IMR-90 (cell line): ENCODE measurements around the gene DTL. TPM values are rescaled to one million over a fixed set of nuclear protein-coding genes. Genes with fewer than 3 reads are reported as not detected.

ENCODE experiments used
- ATAC-seq: fragments of 200-7000 bp; cut with Tn5 transposase; 2 replicates; pipeline ENCODE4 v1.9.1; 2020; ENCODE audit warnings: low read depth, mild to moderate bottlenecking, moderate library complexity
- BruUV-seq: library from RNA; stranded (reverse); fragments of 400-500 nt; replicated peaks from 2 replicates; lab custom pipeline; 2021; lab: Mats Ljungman, UMichigan
- CTCF ChIA-PET: fragments of 300-600 bp; formaldehyde crosslinking; extraction: SDS; loops from one replicate; lab custom pipeline; 2021; ENCODE audit warnings: antibody characterized with exemption; lab: Yijun Ruan, JAX
- POLR2A ChIA-PET: fragments of 300-600 bp; sonication (Branson Sonifier 250); formaldehyde crosslinking; loops from one replicate; lab custom pipeline; 2022; ENCODE audit warnings: antibody characterized with exemption; ENCODE audit not compliant: unreplicated experiment; lab: Charles Lee
- DNase-seq: peaks from one replicate; pipeline ENCODE4 v3.0.0; 2013
- H2AFZ ChIP-seq: replicated peaks from 2 replicates; pipeline ENCODE3; 2013; ENCODE audit warnings: low read length, mild to moderate bottlenecking; ENCODE audit not compliant: poor library complexity
- H2AK5ac ChIP-seq: 2 replicates; pipeline ENCODE4 v1.6.1; 2013; ENCODE audit warnings: low read depth, low read length, inconsistent platforms
- H2AK9ac ChIP-seq: replicated peaks from 2 replicates; pipeline ENCODE3; 2013; ENCODE audit warnings: mild to moderate bottlenecking, low read depth, low read length, moderate library complexity; ENCODE audit not compliant: poor library complexity
- H2BK120ac ChIP-seq: 2 replicates; pipeline ENCODE4 v1.6.1; 2013; ENCODE audit warnings: low read depth, low read length, inconsistent platforms
- H2BK15ac ChIP-seq: 3 replicates; pipeline ENCODE4 v1.6.1; 2013; ENCODE audit warnings: low read depth, low read length, inconsistent platforms
- H2BK20ac ChIP-seq: 2 replicates; pipeline ENCODE4 v1.6.1; 2013; ENCODE audit warnings: low read depth, mild to moderate bottlenecking, inconsistent platforms, low read length, moderate library complexity
- H2BK5ac ChIP-seq: 2 replicates; pipeline ENCODE4 v1.6.1; 2013; ENCODE audit warnings: mild to moderate bottlenecking, low read depth, low read length, inconsistent platforms; ENCODE audit not compliant: poor library complexity, severe bottlenecking
- H3K14ac ChIP-seq: replicated peaks from 2 replicates; pipeline ENCODE4 v1.6.1; 2013; ENCODE audit warnings: low read depth, low read length, inconsistent platforms
- H3K18ac ChIP-seq: 2 replicates; pipeline ENCODE4 v1.6.1; 2013; ENCODE audit warnings: low read depth, low read length, control low read depth
- H3K23ac ChIP-seq: 2 replicates; pipeline ENCODE4 v1.6.1; 2013; ENCODE audit warnings: low read depth, low read length, inconsistent platforms
- H3K27ac ChIP-seq: 2 replicates; pipeline ENCODE4 v1.5.1; 2013; ENCODE audit warnings: mild to moderate bottlenecking, control low read depth, low read length; ENCODE audit not compliant: insufficient read depth
- H3K27me3 ChIP-seq: 2 replicates; pipeline ENCODE4 v1.6.1; 2013; ENCODE audit warnings: low read length; ENCODE audit not compliant: control insufficient read depth, insufficient read depth
- H3K36me3 ChIP-seq: 2 replicates; pipeline ENCODE4 v1.6.1; 2013; ENCODE audit warnings: low read length, mixed read lengths; ENCODE audit not compliant: control insufficient read depth, insufficient read depth
- H3K4ac ChIP-seq: 2 replicates; pipeline ENCODE4 v1.6.1; 2013; ENCODE audit warnings: low read depth, low read length, inconsistent platforms
- H3K4me1 ChIP-seq: 2 replicates; pipeline ENCODE4 v1.6.1; 2013; ENCODE audit warnings: low read length, mixed read lengths; ENCODE audit not compliant: control insufficient read depth, insufficient read depth
- H3K4me2 ChIP-seq: 2 replicates; pipeline ENCODE4 v1.6.1; 2013; ENCODE audit warnings: low read depth, mild to moderate bottlenecking, control low read depth, low read length, moderate library complexity
- H3K4me3 ChIP-seq: 2 replicates; pipeline ENCODE4 v1.5.1; 2013; ENCODE audit warnings: low read depth, mild to moderate bottlenecking, control low read depth, low read length, moderate library complexity; ENCODE audit not compliant: insufficient read depth
- H3K56ac ChIP-seq: 2 replicates; pipeline ENCODE4 v1.6.1; 2013; ENCODE audit warnings: low read length, inconsistent platforms; ENCODE audit not compliant: insufficient read depth; ENCODE audit errors: extremely low read depth
- H3K79me1 ChIP-seq, 2 experiments: 2 replicates each; pipeline ENCODE4 v1.6.1; 2013; ENCODE audit warnings: low read length in 2 of 2, inconsistent platforms in 1 of 2, low read depth in 1 of 2
- H3K9ac ChIP-seq: 2 replicates; pipeline ENCODE4 v1.6.1; 2013; ENCODE audit warnings: low read depth, low read length, control low read depth
- H3K9me1 ChIP-seq: 2 replicates; pipeline ENCODE4 v1.6.1; 2013; ENCODE audit warnings: low read length, inconsistent platforms; ENCODE audit not compliant: insufficient read depth
- H3K9me3 ChIP-seq: 2 replicates; pipeline ENCODE4 v1.6.1; 2013; ENCODE audit warnings: low read length; ENCODE audit not compliant: control insufficient read depth, insufficient read depth
- H4K20me1 ChIP-seq: 2 replicates; pipeline ENCODE4 v1.6.1; 2013; ENCODE audit warnings: low read length, inconsistent platforms; ENCODE audit not compliant: insufficient read depth
- H4K5ac ChIP-seq: 2 replicates; pipeline ENCODE4 v1.6.1; 2013; ENCODE audit warnings: mild to moderate bottlenecking, low read depth, low read length, control low read depth
- H4K8ac ChIP-seq, 2 experiments: 2 replicates each; pipeline ENCODE4 v1.6.1; 2013; ENCODE audit warnings: low read depth in 2 of 2, low read length in 2 of 2, control low read depth in 1 of 2, inconsistent platforms in 1 of 2
- H4K91ac ChIP-seq: 2 replicates; pipeline ENCODE4 v1.6.1; 2013; ENCODE audit warnings: low read depth, low read length, inconsistent platforms; ENCODE audit not compliant: insufficient read depth
- BHLHE40 ChIP-seq: fragments of 150-350 bp; IDR thresholded peaks from 2 replicates; pipeline ENCODE4 v1.6.1; 2016; ENCODE audit warnings: mild to moderate bottlenecking, low read depth, low read length
- CEBPB ChIP-seq: IDR thresholded peaks from 2 replicates; pipeline ENCODE4 v1.6.1; 2012; ENCODE audit warnings: low read depth, low read length, improper control_type of control experiment
- CHD1 ChIP-seq: IDR thresholded peaks from 2 replicates; pipeline ENCODE4 v1.6.1; 2012; ENCODE audit warnings: low read depth, low read length, improper control_type of control experiment
- CTCF ChIP-seq: conservative IDR thresholded peaks from 2 replicates; pipeline ENCODE4 v1.5.1; 2012; ENCODE audit warnings: mild to moderate bottlenecking, low read depth, low read length, improper control_type of control experiment
- FOS ChIP-seq: fragments of 150-350 bp; IDR thresholded peaks from 2 replicates; pipeline ENCODE4 v1.6.1; 2016; ENCODE audit warnings: low read depth, low read length
- MAFK ChIP-seq: IDR thresholded peaks from 2 replicates; pipeline ENCODE4 v1.6.1; 2012; ENCODE audit warnings: low read depth, low read length, improper control_type of control experiment
- MAZ ChIP-seq: IDR thresholded peaks from 2 replicates; pipeline ENCODE4 v1.6.1; 2012; ENCODE audit warnings: low read depth, mild to moderate bottlenecking, low read length, improper control_type of control experiment, moderate library complexity, borderline replicate concordance
- MXI1 ChIP-seq: IDR thresholded peaks from 2 replicates; pipeline ENCODE4 v1.6.1; 2012; ENCODE audit warnings: low read depth, mild to moderate bottlenecking, low read length, moderate library complexity, borderline replicate concordance
- POLR2A ChIP-seq: IDR thresholded peaks from 2 replicates; pipeline ENCODE4 v1.6.1; 2012; ENCODE audit warnings: mild to moderate bottlenecking, low read depth, low read length
- RAD21 ChIP-seq: IDR thresholded peaks from 2 replicates; pipeline ENCODE4 v1.6.1; 2012; ENCODE audit warnings: low read length, improper control_type of control experiment
- RCOR1 ChIP-seq: IDR thresholded peaks from 2 replicates; pipeline ENCODE4 v1.6.1; 2012; ENCODE audit warnings: mild to moderate bottlenecking, low read length, improper control_type of control experiment; ENCODE audit not compliant: insufficient replicate concordance
- RFX5 ChIP-seq: IDR thresholded peaks from 2 replicates; pipeline ENCODE4 v1.8.0; 2012; ENCODE audit warnings: low read depth, mild to moderate bottlenecking, low read length, moderate library complexity
- SMC3 ChIP-seq: fragments of 150-350 bp; IDR thresholded peaks from 2 replicates; pipeline ENCODE4 v1.6.1; 2016; ENCODE audit warnings: low read depth, mild to moderate bottlenecking, antibody characterized with exemption, low read length, moderate library complexity
- USF2 ChIP-seq: fragments of 150-350 bp; IDR thresholded peaks from 2 replicates; pipeline ENCODE4 v1.6.1; 2017; ENCODE audit warnings: mild to moderate bottlenecking, antibody characterized with exemption, low read length, low read depth
- WGBS, 2 experiments: methylation state at CpG; one replicate each; pipeline versions ENCODE4 v1.1.5 to v1.1.7; 2013; ENCODE audit warnings: missing lambda C conversion rate in 2 of 2; ENCODE audit not compliant: insufficient read length in 1 of 2; ENCODE audit errors: extremely low coverage in 2 of 2; 5-methylcytosine and 5-hydroxymethylcytosine counted together
- dilution Hi-C: fragments of 300-500 bp; cut with HindIII; formaldehyde crosslinking; loops from one replicate; pipeline ENCODE4 v1.14.3; 2018; ENCODE audit warnings: low sequenced_read_pairs; ENCODE audit not compliant: unreplicated experiment
- in situ Hi-C: fragments of 300-500 bp; cut with MboI; formaldehyde crosslinking; loops from 3 replicates; pipeline ENCODE4 v1.14.3; 2019; ENCODE audit warnings: low sequenced_read_pairs, inconsistent platforms, mixed read lengths
- intact Hi-C: fragments of 100-400 bp; cut with micrococcal nuclease; formaldehyde crosslinking; loops from 2 replicates; pipeline ENCODE4 v1.10.0; 2022
- polyA plus RNA-seq, 3 experiments: library from polyadenylated mRNA; depleted of rRNA; stranded (reverse); fragments of >200 nt; gene quantifications; 2 replicates each; pipeline ENCODE4 v1.2.3, GENCODE V29; 2012; ENCODE audit warnings: low replicate concordance in 1 of 3
- total RNA-seq: library from RNA; depleted of rRNA; stranded (reverse); fragments of >200 nt; gene quantifications from 2 replicates; pipeline ENCODE4 v1.2.3, GENCODE V29; 2012

DTL gene
- total and polyA plus RNA-seq, 2 of the 4 experiments (the other 2 are of a cell fraction), result 11.8 to 19.9 TPM

GRCh38 chr1:212074313-212074712, 38.8 kb downstream of the DTL start:
- no peak overlapping the region for H4K8ac ChIP-seq
- TF ChIP-seq MAFK (no peak), CTCF (no peak), BHLHE40 (no peak), POLR2A (no peak), USF2 (no peak), SMC3 (no peak), CEBPB (no peak), RCOR1 (no peak), MAZ (no peak), RFX5 (no peak), RAD21 (no peak), FOS (no peak), CHD1 (no peak), MXI1 (no peak)
- no peak overlapping the region for H3K14ac ChIP-seq
- H3K4ac ChIP-seq, result no peak overlapping the region
- H3K36me3 ChIP-seq, result no peaks in the 10 kb centered on the region; the same call in 1 of the 2 replicates
- H2AK5ac ChIP-seq, result no peak overlapping the region
- no peaks in the 10 kb centered on the region for H3K4me1 ChIP-seq
- in situ Hi-C loops (loop anchor here (5.0 kb wide), 2 partner anchors 218 to 293 kb away; no protein-coding TSS in a partner anchor), dilution Hi-C loops (no loop called here), intact Hi-C loops (no loop called here)
- ATAC-seq, result no peak
- H3K18ac ChIP-seq, result no peak overlapping the region
- no peak overlapping the region for H4K91ac ChIP-seq
- no peak overlapping the region for H3K4me2 ChIP-seq
- no peak overlapping the region for H4K5ac ChIP-seq
- no peak overlapping the region for H2BK20ac ChIP-seq
- no peaks in the 10 kb centered on the region for H3K27me3 ChIP-seq
- no peak overlapping the region for H3K56ac ChIP-seq
- BruUV-seq, result no TSS peak
- no CpG with 5 or more reads among the region's 3 CpGs for WGBS, 2 experiments
- no peak overlapping the region for H2BK5ac ChIP-seq
- POLR2A ChIA-PET, result no interaction called here
- H2AK9ac ChIP-seq, result no peak overlapping the region
- no peak for DNase-seq
- H2BK120ac ChIP-seq, result no peak overlapping the region
- H3K9me1 ChIP-seq, result no peaks in the 10 kb centered on the region
- H4K20me1 ChIP-seq, result no peaks in the 10 kb centered on the region
- H3K79me1 ChIP-seq, result no peaks in the 10 kb centered on the region; a peak in 1 of 4 replicates
- H3K9ac ChIP-seq, result no peak overlapping the region
- H3K23ac ChIP-seq, result no peak overlapping the region
- H3K4me3 ChIP-seq, result no peak overlapping the region
- CTCF ChIA-PET, result interaction anchor here (1.4 kb wide), 1 partner anchor 12 kb away, joined by 3 read pairs; no protein-coding TSS in a partner anchor
- no peak overlapping the region for H3K27ac ChIP-seq
- no peak overlapping the region for H2BK15ac ChIP-seq
- no peaks in the 10 kb centered on the region for H3K9me3 ChIP-seq
- no peak overlapping the region for H2AFZ ChIP-seq
